MCF 10A (cell line): ENCODE data around the gene PLXND1. TPM values are rescaled to one million over a fixed set of nuclear protein-coding genes. Genes with fewer than 3 reads are reported as not detected.

Source experiments
- BruUV-seq: library from RNA; stranded (reverse); fragments of 400-500 nt; replicated peaks from 2 replicates; lab custom pipeline; 2021; lab: Mats Ljungman, UMichigan
- CTCF ChIA-PET: fragments of 300-600 bp; sonication (Branson Sonifier 250); formaldehyde crosslinking; extraction: SDS; loops from one replicate; lab custom pipeline; 2021; ENCODE audit warnings: antibody characterized with exemption, inconsistent platforms; lab: Yijun Ruan, JAX
- POLR2A ChIA-PET: fragments of 300-600, 350-650 bp; sonication (Branson Sonifier 250); formaldehyde crosslinking; extraction: SDS; loops from one replicate; lab custom pipeline; 2020; ENCODE audit warnings: antibody characterized with exemption, inconsistent platforms; lab: Yijun Ruan, JAX
- DNase-seq: peaks from one replicate; pipeline ENCODE4 v3.0.0-alpha.2; 2018; ENCODE audit not compliant: unreplicated experiment
- H3K27ac Mint-ChIP-seq: one replicate; pipeline ENCODE4 v1.8.0; 2022; ENCODE audit warnings: mild to moderate bottlenecking, low read depth, mixed read lengths; ENCODE audit not compliant: unreplicated experiment
- H3K27me3 Mint-ChIP-seq: one replicate; pipeline ENCODE4 v1.8.0; 2022; ENCODE audit warnings: mixed read lengths; ENCODE audit not compliant: insufficient read depth, unreplicated experiment
- H3K36me3 Mint-ChIP-seq: one replicate; pipeline ENCODE4 v1.8.0; 2022; ENCODE audit warnings: mild to moderate bottlenecking, moderate library complexity, mixed read lengths; ENCODE audit not compliant: insufficient read depth, unreplicated experiment
- H3K4me1 Mint-ChIP-seq: one replicate; pipeline ENCODE4 v1.8.0; 2022; ENCODE audit warnings: mixed read lengths; ENCODE audit not compliant: insufficient read depth, unreplicated experiment
- H3K4me3 Mint-ChIP-seq: one replicate; pipeline ENCODE4 v1.8.0; 2022; ENCODE audit warnings: mild to moderate bottlenecking, moderate library complexity, mixed read lengths; ENCODE audit not compliant: unreplicated experiment
- H3K9me3 Mint-ChIP-seq: one replicate; pipeline ENCODE4 v1.8.0; 2022; ENCODE audit warnings: mixed read lengths; ENCODE audit not compliant: unreplicated experiment
- CTCF ChIP-seq: fragments of 200-600 bp; IDR thresholded peaks from one replicate; pipeline ENCODE4 v1.8.0; 2022; ENCODE audit warnings: antibody characterized with exemption, mild to moderate bottlenecking; ENCODE audit not compliant: unreplicated experiment
- intact Hi-C: fragments of 100-400 bp; cut with micrococcal nuclease; formaldehyde crosslinking; loops from 2 replicates; pipeline ENCODE4 v1.14.1; 2022
- total RNA-seq: library from RNA; stranded (reverse); gene quantifications from 2 replicates; pipeline ENCODE4 v1.2.3, GENCODE V29; 2022

Gene PLXND1
- total RNA-seq, 1 experiment from 2014 or later = 5.6 TPM

DNA sequence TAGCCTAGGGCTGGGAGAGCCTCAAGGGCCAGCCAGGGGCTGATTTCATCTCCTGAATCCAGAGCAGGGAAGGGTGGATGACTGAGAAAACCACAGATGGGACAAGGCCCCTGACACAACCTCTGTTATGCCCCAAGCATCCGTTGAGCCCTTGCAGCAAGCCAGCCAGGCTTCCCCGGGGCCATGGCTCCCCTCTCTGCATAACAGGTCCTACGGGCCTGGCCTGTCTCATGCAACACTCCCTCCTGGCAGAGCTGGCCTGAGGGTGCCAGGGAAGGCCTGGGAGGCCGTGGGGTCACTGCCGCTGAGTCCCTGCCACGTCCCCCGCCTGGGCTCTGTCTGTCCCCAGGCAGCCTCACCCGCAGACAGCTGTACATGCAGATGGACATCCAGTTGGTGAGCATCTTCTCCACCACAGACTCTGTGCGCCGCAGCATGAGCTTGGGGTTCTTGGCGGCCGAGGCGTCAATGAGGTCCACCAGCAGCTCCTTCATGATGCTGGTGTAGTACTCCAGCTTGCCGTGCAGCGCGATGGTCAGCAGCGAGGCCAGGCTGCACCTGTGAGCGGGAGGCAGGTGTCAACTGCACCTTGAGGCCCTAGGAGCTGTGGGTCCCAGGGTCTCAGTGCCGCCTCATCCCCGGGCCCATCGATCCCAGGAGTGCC, 41.4 kb downstream of the PLXND1 start:
- no peaks in the 10 kb centered on the region for H3K36me3 Mint-ChIP-seq
- no peak overlapping the region for H3K27ac Mint-ChIP-seq
- no peak overlapping the region for H3K4me3 Mint-ChIP-seq
- no peaks in the 10 kb centered on the region for H3K9me3 Mint-ChIP-seq
- no peak for TF ChIP-seq CTCF
- no peak for DNase-seq
- BruUV-seq = no TSS peak
- CTCF ChIA-PET = no interaction called here
- peaks cover 7% of the 10 kb centered on the region for H3K4me1 Mint-ChIP-seq
- POLR2A ChIA-PET = no interaction called here
- intact Hi-C loops = no loop called here
- no peaks in the 10 kb centered on the region for H3K27me3 Mint-ChIP-seq

- DNase-seq = no peak
- POLR2A ChIA-PET = interaction anchor here (0.6 kb wide), 1 partner anchor 322 kb away, joined by 3 read pairs; no protein-coding TSS in a partner anchor
- intact Hi-C loops = no loop called here
- CTCF ChIA-PET = interaction anchor here (0.6 kb wide), 1 partner anchor 12 kb away, joined by 3 read pairs; no protein-coding TSS in a partner anchor
- Mint-ChIP-seq H3K9me3 (no peaks in the 10 kb centered on the region), H3K4me1 (peaks cover 7% of the 10 kb centered on the region), H3K27ac (no peak overlapping the region), H3K27me3 (no peaks in the 10 kb centered on the region), H3K4me3 (no peak overlapping the region), H3K36me3 (no peaks in the 10 kb centered on the region)
- TF ChIP-seq CTCF = no peak
- no TSS peak for BruUV-seq
Measured at GRCh38 chr3:129563850-129564535, 42.5 kb downstream of the PLXND1 start.

DNA sequence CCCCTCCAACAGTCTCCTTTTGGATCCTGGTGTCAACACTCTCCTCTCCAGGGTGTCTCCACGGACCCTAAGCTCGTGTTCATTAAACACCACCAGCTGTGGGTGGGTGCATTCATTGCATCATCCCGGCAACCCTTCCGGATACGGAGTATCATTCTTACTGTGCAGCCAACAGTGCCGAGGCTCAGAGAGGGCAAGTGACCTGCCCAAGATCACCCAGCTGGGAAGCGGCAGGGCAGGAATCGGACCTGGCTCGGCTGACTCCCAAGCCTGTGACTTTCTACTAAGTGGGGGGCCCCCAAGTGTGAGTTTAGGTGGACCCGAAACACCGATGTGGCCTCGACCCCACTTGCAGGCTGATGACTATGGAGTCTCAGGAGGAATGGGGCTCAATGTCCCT, 43.1 kb downstream of the PLXND1 start:
- BruUV-seq = no TSS peak
- no peak overlapping the region for H3K4me3 Mint-ChIP-seq
- peaks cover 2% of the 10 kb centered on the region for H3K36me3 Mint-ChIP-seq
- H3K27ac Mint-ChIP-seq = no peak overlapping the region
- no peaks in the 10 kb centered on the region for H3K27me3 Mint-ChIP-seq
- peaks cover 7% of the 10 kb centered on the region for H3K4me1 Mint-ChIP-seq
- CTCF ChIA-PET = interaction anchor here (0.6 kb wide), 1 partner anchor 13 kb away, joined by 3 read pairs; no protein-coding TSS in a partner anchor
- no peaks in the 10 kb centered on the region for H3K9me3 Mint-ChIP-seq
- intact Hi-C loops = no loop called here
- POLR2A ChIA-PET = no interaction called here
- no peak for DNase-seq
- no peak for TF ChIP-seq CTCF

DNA sequence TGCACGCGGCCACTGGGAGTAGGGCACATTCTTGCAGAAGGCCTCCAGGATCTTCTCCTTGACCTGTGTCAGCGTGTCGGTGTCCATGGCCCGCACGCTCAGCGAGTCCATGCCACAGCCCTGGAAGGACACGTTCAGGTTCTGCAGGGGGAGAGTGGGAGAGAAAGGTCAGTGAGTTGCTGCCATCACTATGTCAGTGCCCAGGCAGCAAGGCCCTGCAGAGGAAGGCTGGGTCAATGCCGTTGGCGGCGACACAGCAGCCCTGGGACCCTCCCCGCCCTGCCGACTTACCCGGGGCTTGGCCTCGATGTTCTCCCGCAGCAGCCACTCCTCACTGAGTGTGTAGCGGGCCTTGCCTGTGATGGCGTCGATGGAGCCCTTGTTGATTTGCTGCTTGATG, 43.7 kb downstream of the PLXND1 start:
- no peaks in the 10 kb centered on the region for H3K27me3 Mint-ChIP-seq
- no TSS peak for BruUV-seq
- TF ChIP-seq CTCF = no peak
- no peak overlapping the region for H3K4me3 Mint-ChIP-seq
- H3K4me1 Mint-ChIP-seq = peaks cover 7% of the 10 kb centered on the region
- no peak overlapping the region for H3K27ac Mint-ChIP-seq
- intact Hi-C loops = no loop called here
- no peaks in the 10 kb centered on the region for H3K9me3 Mint-ChIP-seq
- H3K36me3 Mint-ChIP-seq = peaks cover 6% of the 10 kb centered on the region
- DNase-seq = no peak
- ChIA-PET CTCF (no interaction called here), POLR2A (no interaction called here)
